OCI-M2 (cell line): Measurements from ENCODE around the gene ABCA2.
"Not testable (repeated sequence)": the region's sequence is repeated elsewhere in the genome, so short reads cannot be mapped to it uniquely, and the experiment has no call there.

Experiments used
- DNase-seq: peaks from one replicate; lab custom pipeline; 2025; ENCODE audit not compliant: unreplicated experiment; lab: John Stamatoyannopoulos, UW

The ABCA2 gene

GRCh38 chr9:137046088-137046787, 18.2 kb upstream of the ABCA2 start, which contains the start of gene NPDC1:
TSS of gene NPDC1 (minus strand) at chr9:137046177. CDS start at chr9:137045989, 188 bp downstream.
- peak; percentile 57 for DNase-seq

- no peak for DNase-seq
Observed at GRCh38 chr9:137045294-137046087, 17.5 kb upstream of the ABCA2 start.

- no peak for DNase-seq
Observed at GRCh38 chr9:137044502-137045177, 16.6 kb upstream of the ABCA2 start.

GRCh38 chr9:137044037-137044436, 16.0 kb upstream of the ABCA2 start:
- DNase-seq: no peak

GRCh38 chr9:137042751-137043727, 15.0 kb upstream of the ABCA2 start:
- no peak for DNase-seq

GRCh38 chr9:137041124-137041523, 13.1 kb upstream of the ABCA2 start:
- DNase-seq: no peak

- DNase-seq: no peak
Observed at GRCh38 chr9:137040568-137040967, 12.5 kb upstream of the ABCA2 start.

GRCh38 chr9:137039611-137040366, 11.8 kb upstream of the ABCA2 start:
- no peak for DNase-seq

- no peak for DNase-seq
Observed at GRCh38 chr9:137038916-137039315, 10.9 kb upstream of the ABCA2 start.

GRCh38 chr9:137037483-137037882, 9.4 kb upstream of the ABCA2 start:
- DNase-seq: no peak

- DNase-seq: no peak
Observed at GRCh38 chr9:137037035-137037434, 9.0 kb upstream of the ABCA2 start.

- no peak for DNase-seq
Observed at GRCh38 chr9:137035937-137036336, 7.9 kb upstream of the ABCA2 start.

GRCh38 chr9:137035507-137035834, 7.4 kb upstream of the ABCA2 start:
- no peak for DNase-seq

GRCh38 chr9:137034709-137035506, 6.9 kb upstream of the ABCA2 start:
- DNase-seq: peak; percentile 22

GRCh38 chr9:137034039-137034708, 6.1 kb upstream of the ABCA2 start:
- no peak for DNase-seq

- not testable (repeated sequence) for DNase-seq
Observed at GRCh38 chr9:137033481-137033880, 5.4 kb upstream of the ABCA2 start.

- DNase-seq: no peak
Observed at GRCh38 chr9:137032858-137033257, 4.8 kb upstream of the ABCA2 start.

GRCh38 chr9:137031904-137032640, 4.0 kb upstream of the ABCA2 start, which contains the start of gene FUT7:
TSS of gene FUT7 (minus strand) at chr9:137032088. CDS start at chr9:137031991, 97 bp downstream.
- no peak for DNase-seq
